Calu3 (cell line): Measurements from ENCODE around the gene SULT1E1. TPM values are rescaled to one million over a fixed set of nuclear protein-coding genes. Genes with fewer than 3 reads are reported as not detected.

Experiments
- Bru-seq: library from RNA; stranded (reverse); fragments of 400-500 nt; gene quantifications from one replicate; lab custom pipeline; 2021; lab: Mats Ljungman, UMichigan
- BruChase-seq, 2 experiments: library from RNA; stranded (reverse); fragments of 400-500 nt; gene quantifications; one replicate each; lab custom pipeline; 2021; lab: Mats Ljungman, UMichigan
- BruUV-seq: library from RNA; stranded (reverse); fragments of 400-500 nt; replicated peaks from 2 replicates; lab custom pipeline; 2021; lab: Mats Ljungman, UMichigan
- CTCF ChIA-PET: fragments of 300-600 bp; sonication (Branson Sonifier 250); formaldehyde crosslinking; loops from one replicate; lab custom pipeline; 2022; ENCODE audit warnings: antibody characterized with exemption; lab: Charles Lee
- DNase-seq: peaks from one replicate; pipeline ENCODE4 v3.0.0; 2022
- H3K27ac Mint-ChIP-seq: one replicate; pipeline ENCODE4 v1.8.0; 2022; ENCODE audit warnings: mixed read lengths; ENCODE audit not compliant: unreplicated experiment
- H3K27me3 Mint-ChIP-seq: one replicate; pipeline ENCODE4 v1.8.0; 2022; ENCODE audit warnings: mixed read lengths; ENCODE audit not compliant: unreplicated experiment
- H3K36me3 Mint-ChIP-seq: one replicate; pipeline ENCODE4 v1.8.0; 2022; ENCODE audit warnings: mild to moderate bottlenecking, moderate library complexity, mixed read lengths; ENCODE audit not compliant: insufficient read depth, unreplicated experiment
- H3K4me1 Mint-ChIP-seq: one replicate; pipeline ENCODE4 v1.8.0; 2022; ENCODE audit warnings: mild to moderate bottlenecking, low read depth, mixed read lengths; ENCODE audit not compliant: unreplicated experiment
- H3K4me3 Mint-ChIP-seq: one replicate; pipeline ENCODE4 v1.8.0; 2022; ENCODE audit warnings: mild to moderate bottlenecking, low read depth, moderate library complexity, mixed read lengths; ENCODE audit not compliant: unreplicated experiment
- H3K9me3 Mint-ChIP-seq: one replicate; pipeline ENCODE4 v1.8.0; 2022; ENCODE audit warnings: low read depth, mixed read lengths; ENCODE audit not compliant: unreplicated experiment
- intact Hi-C: fragments of 100-400 bp; cut with micrococcal nuclease; formaldehyde crosslinking; loops from one replicate; pipeline ENCODE4 v1.10.0; 2022; ENCODE audit not compliant: unreplicated experiment
- long read RNA-seq: library from polyadenylated mRNA; stranded (forward); transcript quantifications from one replicate; pipeline ENCODE4 v2.0.0, GENCODE V29; 2022
- total RNA-seq: library from RNA; stranded (reverse); gene quantifications from 2 replicates; pipeline ENCODE4 v1.2.3, GENCODE V29; 2022
- TF ChIP-seq, protein P1 (sequence below): fragments of 200-600 bp; IDR thresholded peaks from one replicate; pipeline ENCODE4 v1.8.0; 2022; ENCODE audit warnings: antibody characterized with exemption; ENCODE audit not compliant: unreplicated experiment

Gene SULT1E1, protein sequence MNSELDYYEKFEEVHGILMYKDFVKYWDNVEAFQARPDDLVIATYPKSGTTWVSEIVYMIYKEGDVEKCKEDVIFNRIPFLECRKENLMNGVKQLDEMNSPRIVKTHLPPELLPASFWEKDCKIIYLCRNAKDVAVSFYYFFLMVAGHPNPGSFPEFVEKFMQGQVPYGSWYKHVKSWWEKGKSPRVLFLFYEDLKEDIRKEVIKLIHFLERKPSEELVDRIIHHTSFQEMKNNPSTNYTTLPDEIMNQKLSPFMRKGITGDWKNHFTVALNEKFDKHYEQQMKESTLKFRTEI
- total RNA-seq (1.9 and 2.4 TPM in 2 replicates), Bru-seq, nascent RNA (percentile 43 among the genes with signal in this experiment), BruChase-seq, experiment 1, labeled RNA remaining after a 6-hour chase (percentile 43 among the genes with signal in this experiment), BruChase-seq, experiment 2, labeled RNA remaining after a 2-hour chase (percentile 47 among the genes with signal in this experiment)
- long read RNA-seq, partial matches to known transcripts: 0 of 4 reads
- long read RNA-seq, other reads (novel, unspliced or antisense): 1 of 4 reads

DNA sequence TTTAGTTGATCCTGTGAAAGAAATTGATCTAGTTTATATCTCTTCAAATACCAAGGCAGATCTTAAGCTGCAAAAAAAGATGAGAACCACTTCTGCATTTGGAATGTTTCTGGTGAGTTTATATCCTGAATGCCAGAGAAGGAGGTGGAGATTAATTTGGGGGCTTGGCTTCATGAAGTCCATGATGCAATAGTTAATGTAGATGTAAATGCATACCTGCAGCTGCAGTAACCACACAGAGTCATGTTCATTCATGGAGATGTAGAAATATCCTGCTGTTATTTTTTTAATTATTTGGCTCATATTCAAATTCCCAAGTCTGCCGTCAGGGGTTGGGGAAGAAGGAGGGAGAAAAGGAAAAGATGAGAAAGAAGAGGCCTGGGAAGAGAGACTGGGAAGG, at the start of gene SULT1E1:
Gene SULT1E1 (minus strand): TSS at position 94 of the 400 bp plus-strand sequence. CDS start 2,501 bp downstream, outside the sequence.
- intact Hi-C loops: no loop called here
- no peak within 1 kb of the TSS for H3K27ac Mint-ChIP-seq
- DNase-seq: peak; percentile 4

DNA sequence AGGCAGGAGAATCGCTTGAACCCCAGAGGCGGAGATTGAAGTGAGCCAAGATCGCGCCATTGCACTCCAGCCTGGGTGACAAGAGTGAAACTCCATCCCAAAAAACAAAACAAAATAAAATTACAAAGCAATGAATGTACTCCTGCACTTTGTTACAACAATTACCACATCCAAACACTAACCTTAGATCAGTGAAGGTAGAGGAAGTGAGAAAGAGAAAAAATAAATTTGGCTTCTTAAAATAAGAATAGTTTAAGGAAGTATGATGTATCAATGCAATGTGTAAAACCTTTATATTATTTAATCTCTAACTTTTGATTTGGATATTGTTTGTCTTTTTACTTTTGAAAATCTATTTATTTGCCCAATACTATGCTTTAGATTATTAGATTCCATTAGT, 49.2 kb upstream of the SULT1E1 start:
- TF ChIP-seq, protein P1, sequence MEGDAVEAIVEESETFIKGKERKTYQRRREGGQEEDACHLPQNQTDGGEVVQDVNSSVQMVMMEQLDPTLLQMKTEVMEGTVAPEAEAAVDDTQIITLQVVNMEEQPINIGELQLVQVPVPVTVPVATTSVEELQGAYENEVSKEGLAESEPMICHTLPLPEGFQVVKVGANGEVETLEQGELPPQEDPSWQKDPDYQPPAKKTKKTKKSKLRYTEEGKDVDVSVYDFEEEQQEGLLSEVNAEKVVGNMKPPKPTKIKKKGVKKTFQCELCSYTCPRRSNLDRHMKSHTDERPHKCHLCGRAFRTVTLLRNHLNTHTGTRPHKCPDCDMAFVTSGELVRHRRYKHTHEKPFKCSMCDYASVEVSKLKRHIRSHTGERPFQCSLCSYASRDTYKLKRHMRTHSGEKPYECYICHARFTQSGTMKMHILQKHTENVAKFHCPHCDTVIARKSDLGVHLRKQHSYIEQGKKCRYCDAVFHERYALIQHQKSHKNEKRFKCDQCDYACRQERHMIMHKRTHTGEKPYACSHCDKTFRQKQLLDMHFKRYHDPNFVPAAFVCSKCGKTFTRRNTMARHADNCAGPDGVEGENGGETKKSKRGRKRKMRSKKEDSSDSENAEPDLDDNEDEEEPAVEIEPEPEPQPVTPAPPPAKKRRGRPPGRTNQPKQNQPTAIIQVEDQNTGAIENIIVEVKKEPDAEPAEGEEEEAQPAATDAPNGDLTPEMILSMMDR: no peak
- Mint-ChIP-seq H3K4me3 (no peak overlapping the region), H3K27me3 (no peaks in the 10 kb centered on the region), H3K9me3 (no peaks in the 10 kb centered on the region), H3K27ac (no peak overlapping the region), H3K4me1 (no peaks in the 10 kb centered on the region), H3K36me3 (no peaks in the 10 kb centered on the region)
- DNase-seq: no peak
- CTCF ChIA-PET: no interaction called here
- BruUV-seq: no TSS peak
- intact Hi-C loops: no loop called here

More for the DNA sequence above, at the start of gene SULT1E1:
- no peaks in the 10 kb centered on the region for H3K27me3 Mint-ChIP-seq
- CTCF ChIA-PET: interaction anchor here (0.6 kb wide), 1 partner anchor 557 kb away, joined by 3 read pairs; no protein-coding TSS in a partner anchor
- no peaks in the 10 kb centered on the region for H3K4me1 Mint-ChIP-seq
- H3K9me3 Mint-ChIP-seq: no peaks in the 10 kb centered on the region
- H3K4me3 Mint-ChIP-seq: no peak within 1 kb of the TSS
- TF ChIP-seq, protein P1: no peak
- no peaks in the 10 kb centered on the region for H3K36me3 Mint-ChIP-seq
- BruUV-seq: no TSS peak

DNA sequence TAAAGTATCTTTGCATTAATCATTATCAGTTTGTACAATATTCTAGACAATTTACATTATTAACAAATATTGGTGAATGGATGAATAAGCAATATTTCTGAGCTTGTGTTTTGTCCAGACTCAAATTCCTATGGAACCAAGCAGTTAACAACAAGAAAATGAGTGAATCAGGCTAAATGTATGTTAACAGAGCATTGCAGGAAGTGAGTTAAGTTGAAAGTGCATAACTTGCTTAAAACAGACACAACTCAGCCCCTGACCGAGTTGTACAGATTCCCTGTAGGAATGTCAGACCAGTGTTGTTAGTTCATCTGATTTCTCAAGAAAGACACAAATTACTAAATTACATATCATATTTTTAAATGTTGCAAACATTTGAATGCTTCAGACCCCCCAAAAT, 47.2 kb upstream of the SULT1E1 start:
- intact Hi-C loops: no loop called here
- H3K4me1 Mint-ChIP-seq: no peaks in the 10 kb centered on the region
- no TSS peak for BruUV-seq
- no peaks in the 10 kb centered on the region for H3K27me3 Mint-ChIP-seq
- DNase-seq: no peak
- CTCF ChIA-PET: no interaction called here
- H3K9me3 Mint-ChIP-seq: no peaks in the 10 kb centered on the region
- H3K36me3 Mint-ChIP-seq: no peaks in the 10 kb centered on the region
- TF ChIP-seq, protein P1: no peak
- no peak overlapping the region for H3K27ac Mint-ChIP-seq
- no peak overlapping the region for H3K4me3 Mint-ChIP-seq

DNA sequence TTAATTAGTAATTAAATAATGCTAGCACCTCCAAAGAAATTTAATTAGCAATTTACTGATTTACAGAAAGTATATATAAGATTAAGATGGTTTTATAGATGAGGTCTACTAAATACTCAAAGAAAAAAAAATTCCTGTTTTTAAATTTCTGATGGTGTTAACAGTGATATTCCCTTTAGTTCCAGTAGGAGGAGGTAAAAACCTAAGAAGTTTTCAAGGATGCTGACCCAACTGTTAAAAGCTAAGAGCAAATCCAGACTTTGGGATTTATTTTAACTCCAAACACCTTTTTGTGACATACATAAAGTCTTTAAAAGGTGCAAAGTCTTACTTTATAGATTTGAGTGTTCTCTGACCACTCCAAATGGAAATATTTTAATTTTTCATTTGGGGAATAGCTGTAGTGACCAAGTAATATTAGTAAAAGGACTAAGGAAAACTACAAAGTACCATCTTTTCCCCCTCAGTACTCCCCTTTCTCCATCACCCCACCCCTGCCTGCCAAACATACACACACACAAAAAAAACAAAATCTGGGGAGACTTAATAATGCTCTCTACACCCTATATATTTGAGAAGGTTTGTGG, 36.7 kb upstream of the SULT1E1 start:
- Mint-ChIP-seq H3K9me3 (no peaks in the 10 kb centered on the region), H3K4me3 (no peak overlapping the region), H3K27ac (no peak overlapping the region), H3K27me3 (no peaks in the 10 kb centered on the region), H3K4me1 (peaks cover 23% of the 10 kb centered on the region), H3K36me3 (no peaks in the 10 kb centered on the region)
- no peak for DNase-seq
- CTCF ChIA-PET: interaction anchor here (0.6 to 1.6 kb wide), 7 partner anchors 286 to 662 kb away, joined by 3 to 8 read pairs (median 3); no protein-coding TSS in a partner anchor
- TF ChIP-seq, protein P1: no peak
- no TSS peak for BruUV-seq
- intact Hi-C loops: loop anchor here (1.0 to 2.0 kb wide), 4 partner anchors 287 to 662 kb away; no protein-coding TSS in a partner anchor
